Hepatocyte (in vitro differentiated cells): ENCODE data around the gene EEF1AKMT4. TPM values are rescaled to one million over a fixed set of nuclear protein-coding genes. Genes with fewer than 3 reads are reported as not detected.

Experiments used
- DNase-seq: peaks from one replicate; pipeline ENCODE4 v3.0.0-alpha.2; 2016; ENCODE audit warnings: low spot score
- H2AFZ ChIP-seq: fragments of 200-600 bp; sonication (generic); 2 replicates; pipeline ENCODE4 v1.6.0; 2016; ENCODE audit warnings: antibody characterized with exemption, mild to moderate bottlenecking
- H3K27ac ChIP-seq: fragments of 200-600 bp; sonication (generic); 2 replicates; pipeline ENCODE4 v1.5.1; 2016; ENCODE audit warnings: mild to moderate bottlenecking
- H3K27me3 ChIP-seq: fragments of 200-600 bp; sonication (generic); 2 replicates; pipeline ENCODE4 v1.6.1; 2016
- H3K36me3 ChIP-seq: fragments of 200-600 bp; sonication (generic); replicated peaks from 2 replicates; pipeline ENCODE4 v1.5.1; 2016; ENCODE audit warnings: low read depth; ENCODE audit not compliant: insufficient read depth
- H3K4me1 ChIP-seq: fragments of 200-600 bp; sonication (generic); 2 replicates; pipeline ENCODE4 v1.5.1; 2016; ENCODE audit warnings: mild to moderate bottlenecking, moderate library complexity; ENCODE audit not compliant: insufficient read depth
- H3K4me2 ChIP-seq: fragments of 200-600 bp; sonication (generic); 2 replicates; pipeline ENCODE4 v1.6.0; 2016
- H3K4me3 ChIP-seq: fragments of 200-600 bp; sonication (generic); 2 replicates; pipeline ENCODE4 v1.5.1; 2016; ENCODE audit warnings: mild to moderate bottlenecking
- H3K79me2 ChIP-seq: fragments of 200-600 bp; sonication (generic); 2 replicates; pipeline ENCODE4 v1.6.0; 2017; ENCODE audit warnings: mild to moderate bottlenecking
- H3K9me2 ChIP-seq: fragments of 200-600 bp; sonication (generic); replicated peaks from 2 replicates; pipeline ENCODE4 v1.6.0; 2017; ENCODE audit warnings: mild to moderate bottlenecking; ENCODE audit not compliant: insufficient read depth
- H3K9me3 ChIP-seq: fragments of 200-600 bp; sonication (generic); 2 replicates; pipeline ENCODE4 v1.5.1; 2016; ENCODE audit warnings: low read depth, mild to moderate bottlenecking
- H4K20me1 ChIP-seq: fragments of 200-600 bp; sonication (generic); 2 replicates; pipeline ENCODE4 v1.6.0; 2016; ENCODE audit warnings: mild to moderate bottlenecking; ENCODE audit not compliant: insufficient read depth, poor library complexity, severe bottlenecking
- EZH2 ChIP-seq: fragments of 200-600 bp; sonication (generic); IDR thresholded peaks from 2 replicates; pipeline ENCODE4 v1.6.1; 2016; ENCODE audit warnings: antibody characterized with exemption, mild to moderate bottlenecking, borderline replicate concordance
- EZH2phosphoT487 ChIP-seq: fragments of 200-600 bp; sonication (generic); IDR thresholded peaks from one replicate; pipeline ENCODE4 v1.6.1; 2018; ENCODE audit warnings: antibody characterized with exemption, mild to moderate bottlenecking, low read depth, moderate library complexity; ENCODE audit not compliant: unreplicated experiment, severe bottlenecking
- WGBS: methylation state at CpG from one replicate; pipeline ENCODE4 v1.1.6; 2016; ENCODE audit warnings: low lambda C conversion rate; ENCODE audit errors: missing lambda C conversion rate; 5-methylcytosine and 5-hydroxymethylcytosine counted together
- microRNA counts: library from miRNA; unstranded; fragments of <30 nt; microRNA quantifications from one replicate; lab custom pipeline; 2017
- microRNA-seq: library from miRNA; unstranded; fragments of <30 nt; microRNA quantifications from one replicate; pipeline ENCODE4, GENCODE V29; 2017
- polyA plus RNA-seq: library from polyadenylated mRNA; unstranded; fragments of >200 nt; fragmentation: Nextera tagmentation; extraction: Ambion mirVana; gene quantifications from 2 replicates; pipeline ENCODE4 v1.2.1, GENCODE V29; 2016
- small RNA-seq: library from RNA; depleted of rRNA; stranded (forward); fragments of <200 nt; gene quantifications from one replicate; pipeline ENCODE3, GENCODE V24; 2014
- total RNA-seq: library from RNA; depleted of rRNA; stranded (reverse); fragments of >200 nt; gene quantifications from 2 replicates; pipeline ENCODE4 v1.2.3, GENCODE V29; 2014
- TF ChIP-seq, protein P1 (sequence below): fragments of 200-600 bp; sonication (generic); IDR thresholded peaks from 2 replicates; pipeline ENCODE4 v1.5.1; 2016; ENCODE audit warnings: antibody characterized with exemption, mild to moderate bottlenecking; ENCODE audit not compliant: poor library complexity

EEF1AKMT4 gene
- total and polyA plus RNA-seq, 2 experiments from 2014 or later, result 9.8 to 13.5 TPM

DNA sequence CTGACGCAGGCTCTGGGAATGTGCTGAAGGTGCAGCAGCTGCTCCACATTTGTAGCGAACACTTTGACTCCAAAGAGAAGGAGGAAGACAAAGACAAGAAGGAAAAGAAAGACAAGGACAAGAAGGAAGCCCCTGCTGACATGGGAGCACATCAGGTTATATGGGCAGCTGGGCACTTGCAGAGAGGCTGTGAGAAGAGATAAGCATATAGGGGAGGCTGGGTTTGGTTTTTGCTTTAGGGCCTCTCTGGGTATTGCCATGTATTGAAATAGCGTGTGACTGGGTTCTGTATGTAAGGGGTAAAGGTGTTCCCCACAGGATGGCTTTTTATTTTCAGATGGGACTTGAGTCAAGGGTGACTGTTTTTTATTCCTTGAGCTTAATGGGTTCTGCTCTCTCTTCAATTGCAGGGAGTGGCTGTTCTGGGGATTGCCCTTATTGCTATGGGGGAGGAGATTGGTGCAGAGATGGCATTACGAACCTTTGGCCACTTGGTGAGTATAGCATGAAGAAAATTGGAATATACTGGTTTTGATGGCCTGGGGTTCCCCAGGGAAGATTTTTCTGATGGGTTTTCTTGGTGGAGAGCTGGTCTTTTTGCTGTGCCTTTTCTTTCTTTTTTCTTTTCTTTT, 57.0 kb downstream of the EEF1AKMT4 start:
- H3K27me3 ChIP-seq, result no peaks in the 10 kb centered on the region
- no peaks in the 10 kb centered on the region for H4K20me1 ChIP-seq
- no peak for TF ChIP-seq EZH2
- TF ChIP-seq EZH2phosphoT487, result no peak
- TF ChIP-seq, protein P1, sequence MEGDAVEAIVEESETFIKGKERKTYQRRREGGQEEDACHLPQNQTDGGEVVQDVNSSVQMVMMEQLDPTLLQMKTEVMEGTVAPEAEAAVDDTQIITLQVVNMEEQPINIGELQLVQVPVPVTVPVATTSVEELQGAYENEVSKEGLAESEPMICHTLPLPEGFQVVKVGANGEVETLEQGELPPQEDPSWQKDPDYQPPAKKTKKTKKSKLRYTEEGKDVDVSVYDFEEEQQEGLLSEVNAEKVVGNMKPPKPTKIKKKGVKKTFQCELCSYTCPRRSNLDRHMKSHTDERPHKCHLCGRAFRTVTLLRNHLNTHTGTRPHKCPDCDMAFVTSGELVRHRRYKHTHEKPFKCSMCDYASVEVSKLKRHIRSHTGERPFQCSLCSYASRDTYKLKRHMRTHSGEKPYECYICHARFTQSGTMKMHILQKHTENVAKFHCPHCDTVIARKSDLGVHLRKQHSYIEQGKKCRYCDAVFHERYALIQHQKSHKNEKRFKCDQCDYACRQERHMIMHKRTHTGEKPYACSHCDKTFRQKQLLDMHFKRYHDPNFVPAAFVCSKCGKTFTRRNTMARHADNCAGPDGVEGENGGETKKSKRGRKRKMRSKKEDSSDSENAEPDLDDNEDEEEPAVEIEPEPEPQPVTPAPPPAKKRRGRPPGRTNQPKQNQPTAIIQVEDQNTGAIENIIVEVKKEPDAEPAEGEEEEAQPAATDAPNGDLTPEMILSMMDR, result no peak
- no peak overlapping the region for H3K4me3 ChIP-seq
- H3K36me3 ChIP-seq, result no peaks in the 10 kb centered on the region
- peaks cover 11% of the 10 kb centered on the region for H3K79me2 ChIP-seq
- no peak overlapping the region for H2AFZ ChIP-seq
- H3K4me1 ChIP-seq, result no peaks in the 10 kb centered on the region
- no peak for DNase-seq
- no peaks in the 10 kb centered on the region for H3K9me3 ChIP-seq
- H3K9me2 ChIP-seq, result no peaks in the 10 kb centered on the region
- H3K4me2 ChIP-seq, result no peak overlapping the region
- 92% methylated on average over 4 of the region's 4 CpGs for WGBS
- no peak overlapping the region for H3K27ac ChIP-seq

DNA sequence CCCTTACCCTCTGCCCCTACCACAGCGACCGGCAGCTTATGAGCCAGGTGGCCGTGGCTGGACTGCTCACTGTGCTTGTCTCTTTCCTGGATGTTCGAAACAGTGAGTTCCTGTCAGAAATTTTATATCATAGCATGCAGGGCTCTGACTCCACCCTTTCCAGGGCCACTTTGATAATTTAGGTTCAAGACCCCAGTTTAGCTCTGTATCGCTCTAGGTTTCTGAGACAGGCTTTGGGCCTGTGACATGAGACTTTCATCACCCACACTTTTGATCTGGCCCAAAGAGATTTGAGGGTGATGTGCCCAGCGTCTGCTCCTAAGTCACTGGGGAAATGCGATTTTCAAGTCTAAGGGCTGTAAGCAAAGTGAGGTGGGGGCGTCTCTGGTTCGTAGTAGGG, 58.4 kb downstream of the EEF1AKMT4 start:
- TF ChIP-seq, protein P1, result no peak
- no peak for TF ChIP-seq EZH2phosphoT487
- no peak for TF ChIP-seq EZH2
- Histone ChIP-seq H3K4me1 (no peaks in the 10 kb centered on the region), H3K27ac (no peak overlapping the region), H3K79me2 (peaks cover 3% of the 10 kb centered on the region), H4K20me1 (no peaks in the 10 kb centered on the region), H3K4me3 (no peak overlapping the region), H3K9me2 (no peaks in the 10 kb centered on the region), H2AFZ (no peak overlapping the region), H3K9me3 (no peaks in the 10 kb centered on the region), H3K27me3 (no peaks in the 10 kb centered on the region), H3K4me2 (no peak overlapping the region), H3K36me3 (no peaks in the 10 kb centered on the region)
- no peak for DNase-seq
- WGBS, result 94% methylated on average over 9 of the region's 9 CpGs

MicroRNAs encoded within 50 kb of the gene (microRNA counts, 767-probe panel; counts per million panel counts)
- microRNA hsa-miR-1224-3p (lab: Ali Mortazavi, UCI), result not detected
- microRNA hsa-miR-1224-5p (lab: Ali Mortazavi, UCI), result not detected

Small RNAs within 50 kb of the gene (microRNA-seq; reads per million reads assigned to microRNA genes)
- 38.9 reads per million, percentile 49 among the genes with 10 or more reads in this experiment for gene MIR1224

Small RNAs within 50 kb of the gene (small RNA-seq; reads per million reads assigned to genes)
- gene MIR1224, result 0.59 reads per million, percentile 48 among the genes with 10 or more reads in this experiment

Other genes starting within 250 kb of the EEF1AKMT4 start
- 27.1 and 27.8 TPM in 2 replicates for gene ABCC5, start 231.8 kb upstream of the EEF1AKMT4 start, total RNA-seq
- 36.5 and 41.4 TPM in 2 replicates for gene ABCC5, start 231.8 kb upstream of the EEF1AKMT4 start, polyA plus RNA-seq
- not detected in 2 replicates for gene HTR3D, start 217.9 kb upstream of the EEF1AKMT4 start, total RNA-seq
- not detected in 2 replicates for gene HTR3D, start 217.9 kb upstream of the EEF1AKMT4 start, polyA plus RNA-seq
- not detected in 2 replicates for gene HTR3C, start 196.6 kb upstream of the EEF1AKMT4 start, total RNA-seq
- gene HTR3C, start 196.6 kb upstream of the EEF1AKMT4 start, polyA plus RNA-seq, result not detected in 2 replicates
- not detected in 2 replicates for gene HTR3E, start 152.6 kb upstream of the EEF1AKMT4 start, total RNA-seq
- not detected in 2 replicates for gene HTR3E, start 152.6 kb upstream of the EEF1AKMT4 start, polyA plus RNA-seq
- 34.6 and 35.0 TPM in 2 replicates for gene EIF2B5, start 114.3 kb upstream of the EEF1AKMT4 start, total RNA-seq
- 35.6 and 41.0 TPM in 2 replicates for gene EIF2B5, start 114.3 kb upstream of the EEF1AKMT4 start, polyA plus RNA-seq
- gene DVL3, start 94.3 kb upstream of the EEF1AKMT4 start, total RNA-seq, result 45.9 and 49.1 TPM in 2 replicates
- gene DVL3, start 94.3 kb upstream of the EEF1AKMT4 start, polyA plus RNA-seq, result 121 and 154 TPM in 2 replicates
- 222 and 243 TPM in 2 replicates for gene AP2M1, start 74.8 kb upstream of the EEF1AKMT4 start, total RNA-seq
- gene AP2M1, start 74.8 kb upstream of the EEF1AKMT4 start, polyA plus RNA-seq, result 389 and 436 TPM in 2 replicates
- 31.6 and 33.1 TPM in 2 replicates for gene ABCF3, start 63.5 kb upstream of the EEF1AKMT4 start, total RNA-seq
- 62.7 and 68.8 TPM in 2 replicates for gene ABCF3, start 63.5 kb upstream of the EEF1AKMT4 start, polyA plus RNA-seq
- gene VWA5B2, start 20.1 kb upstream of the EEF1AKMT4 start, total RNA-seq, result 0.40 and 3.2 TPM in 2 replicates
- 1.0 and 1.5 TPM in 2 replicates for gene VWA5B2, start 20.1 kb upstream of the EEF1AKMT4 start, polyA plus RNA-seq
- 52.3 and 68.9 TPM in 2 replicates for gene ALG3, start 710 bp upstream of the EEF1AKMT4 start, total RNA-seq
- 120 and 122 TPM in 2 replicates for gene ALG3, start 710 bp upstream of the EEF1AKMT4 start, polyA plus RNA-seq
- gene CAMK2N2, start 11.9 kb downstream of the EEF1AKMT4 start, total RNA-seq, result not detected in 2 replicates
- 0.11 and 0.30 TPM in 2 replicates for gene CAMK2N2, start 11.9 kb downstream of the EEF1AKMT4 start, polyA plus RNA-seq
- gene ECE2, start 26.4 kb downstream of the EEF1AKMT4 start, total RNA-seq, result not detected in 2 replicates
- not detected in 2 replicates for gene ECE2, start 26.4 kb downstream of the EEF1AKMT4 start, polyA plus RNA-seq
- gene PSMD2, start 49.6 kb downstream of the EEF1AKMT4 start, total RNA-seq, result 221 and 232 TPM in 2 replicates
- gene PSMD2, start 49.6 kb downstream of the EEF1AKMT4 start, polyA plus RNA-seq, result 241 and 268 TPM in 2 replicates
- 206 and 254 TPM in 2 replicates for gene EIF4G1, start 64.9 kb downstream of the EEF1AKMT4 start, total RNA-seq
- gene EIF4G1, start 64.9 kb downstream of the EEF1AKMT4 start, polyA plus RNA-seq, result 200 and 204 TPM in 2 replicates
- 12.6 and 17.7 TPM in 2 replicates for gene FAM131A, start 87.9 kb downstream of the EEF1AKMT4 start, total RNA-seq
- 10.2 and 12.2 TPM in 2 replicates for gene FAM131A, start 87.9 kb downstream of the EEF1AKMT4 start, polyA plus RNA-seq
- gene CLCN2, start 111.9 kb downstream of the EEF1AKMT4 start, total RNA-seq, result 11.8 and 12.3 TPM in 2 replicates
- 11.9 and 12.8 TPM in 2 replicates for gene CLCN2, start 111.9 kb downstream of the EEF1AKMT4 start, polyA plus RNA-seq
- 125 and 126 TPM in 2 replicates for gene POLR2H, start 112.0 kb downstream of the EEF1AKMT4 start, total RNA-seq
- gene POLR2H, start 112.0 kb downstream of the EEF1AKMT4 start, polyA plus RNA-seq, result 95.1 and 106 TPM in 2 replicates
- gene THPO, start 128.5 kb downstream of the EEF1AKMT4 start, total RNA-seq, result 1.5 and 1.8 TPM in 2 replicates
- 4.0 and 5.2 TPM in 2 replicates for gene THPO, start 128.5 kb downstream of the EEF1AKMT4 start, polyA plus RNA-seq
- gene CHRD, start 130.4 kb downstream of the EEF1AKMT4 start, total RNA-seq, result 13.6 and 15.0 TPM in 2 replicates
- 13.3 and 16.1 TPM in 2 replicates for gene CHRD, start 130.4 kb downstream of the EEF1AKMT4 start, polyA plus RNA-seq